Suprapubic skin (tissue), 4 donors: Measurements from ENCODE around the gene SYK. TPM values are rescaled to one million over a fixed set of nuclear protein-coding genes. Genes with fewer than 3 reads are reported as not detected.

Source experiments
- DNase-seq, 2 donors: peaks; one replicate each; pipeline ENCODE4 v3.0.0-alpha.2; 2019; ENCODE audit warnings: low spot score in 2 of 2
- H3K27ac ChIP-seq: fragments of 200-600 bp; sonication (generic); one replicate; pipeline ENCODE4 v1.5.1; 2019
- H3K27me3 ChIP-seq: fragments of 200-600 bp; sonication (generic); one replicate; pipeline ENCODE4 v1.5.1; 2019
- H3K36me3 ChIP-seq: fragments of 200-600 bp; sonication (generic); one replicate; pipeline ENCODE4 v1.5.1; 2019
- H3K4me1 ChIP-seq: fragments of 200-600 bp; sonication (generic); one replicate; pipeline ENCODE4 v1.5.1; 2019
- H3K4me3 ChIP-seq: fragments of 200-600 bp; sonication (generic); one replicate; pipeline ENCODE4 v1.5.1; 2019; ENCODE audit warnings: mild to moderate bottlenecking
- H3K9me3 ChIP-seq: fragments of 200-600 bp; sonication (generic); one replicate; pipeline ENCODE4 v1.5.1; 2019
- CTCF ChIP-seq, 2 donors: fragments of 200-600 bp in 1 of 2; fragments of 450-650 bp in 1 of 2; sonication (generic) in 1 of 2; IDR thresholded peaks; one replicate each; pipeline ENCODE4 v1.5.1; 2016 to 2019; ENCODE audit warnings: antibody characterized with exemption in 2 of 2, mild to moderate bottlenecking in 1 of 2, moderate library complexity in 1 of 2
- EP300 ChIP-seq: sonication (generic); formaldehyde crosslinking; IDR thresholded peaks from one replicate; pipeline ENCODE4 v1.6.1; 2017; ENCODE audit warnings: antibody characterized with exemption
- POLR2A ChIP-seq, 2 donors: fragments of 450-650 bp; IDR thresholded peaks; one replicate each; pipeline ENCODE4 v1.6.1; 2017; ENCODE audit warnings: antibody characterized with exemption in 2 of 2, mild to moderate bottlenecking in 2 of 2, moderate library complexity in 2 of 2
- POLR2AphosphoS5 ChIP-seq, 3 donors: sonication (generic); formaldehyde crosslinking; IDR thresholded peaks; one replicate each; pipeline ENCODE4 v1.6.1; 2017; ENCODE audit warnings: antibody characterized with exemption in 3 of 3
- WGBS: methylation state at CpG from one replicate; pipeline ENCODE4 v1.1.5; 2018; 5-methylcytosine and 5-hydroxymethylcytosine counted together
- total RNA-seq, 4 donors: library from RNA; depleted of rRNA; stranded (reverse); fragments of >200 nt; gene quantifications; one replicate each; pipeline ENCODE4 v1.1.0, GENCODE V29; 2016

SYK gene
- total RNA-seq, 4 donors from 2014 or later, result 22.0 to 31.6 (median 25.0) TPM

DNA sequence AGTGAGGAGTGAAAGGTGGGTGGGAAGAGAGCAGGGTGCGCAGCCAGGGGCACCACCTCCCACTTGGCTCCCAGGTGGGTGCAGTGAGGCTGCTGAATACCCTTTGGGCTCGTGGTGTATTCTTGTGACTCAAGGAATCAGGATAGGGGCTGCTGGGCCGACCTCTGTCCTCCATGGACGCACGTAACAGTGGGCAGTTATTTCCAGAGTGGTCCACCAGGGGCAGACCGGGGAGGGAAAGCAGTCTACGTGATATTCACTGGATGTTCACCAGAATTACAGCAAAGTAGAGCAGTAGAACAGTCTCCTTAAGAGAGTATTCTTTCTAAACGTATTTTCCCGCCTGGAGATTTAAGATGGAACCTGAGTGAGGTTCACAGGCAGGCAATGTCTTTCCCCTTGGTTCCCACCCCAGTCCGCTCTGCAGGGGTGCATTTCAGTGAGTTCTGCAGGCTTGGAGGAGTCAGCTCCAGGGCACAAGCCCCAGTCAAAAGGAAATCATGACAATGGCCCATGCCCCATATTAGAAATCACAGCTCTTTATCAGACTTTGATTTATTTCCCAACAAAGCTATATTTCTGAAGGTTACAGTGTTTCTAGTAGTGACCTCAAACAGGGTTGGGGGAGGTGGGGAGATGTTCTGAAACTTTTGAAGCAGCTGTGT, 88.7 kb downstream of the SYK start:
- DNase-seq, result no peak
- TF ChIP-seq CTCF (IDR thresholded peaks at IDR 0.05) (no peak), POLR2A (IDR thresholded peaks at IDR 0.05) (no peak), EP300 (no peak), POLR2AphosphoS5 (IDR thresholded peaks at IDR 0.05) (no peak)
- 75% methylated on average over 10 of the region's 10 CpGs for WGBS
- H3K27me3 ChIP-seq, result no peaks in the 10 kb centered on the region
- H3K4me1 ChIP-seq, result peaks cover 3% of the 10 kb centered on the region
- no peak overlapping the region for H3K27ac ChIP-seq
- H3K9me3 ChIP-seq, result no peaks in the 10 kb centered on the region
- H3K4me3 ChIP-seq, result no peak overlapping the region
- peaks cover 15% of the 10 kb centered on the region for H3K36me3 ChIP-seq

GRCh38 chr9:90891308-90892040, 89.9 kb downstream of the SYK start:
- H3K27ac ChIP-seq, result no peak overlapping the region
- no peak for TF ChIP-seq POLR2A (IDR thresholded peaks at IDR 0.05)
- TF ChIP-seq POLR2AphosphoS5 (IDR thresholded peaks at IDR 0.05), result no peak
- TF ChIP-seq CTCF (IDR thresholded peaks at IDR 0.05), result no peak
- no peak for TF ChIP-seq EP300
- H3K4me3 ChIP-seq, result no peak overlapping the region
- peaks cover 9% of the 10 kb centered on the region for H3K4me1 ChIP-seq
- H3K36me3 ChIP-seq, result peaks cover 15% of the 10 kb centered on the region
- H3K27me3 ChIP-seq, result no peaks in the 10 kb centered on the region
- 89% methylated on average over 8 of the region's 8 CpGs for WGBS
- DNase-seq, result no peak
- H3K9me3 ChIP-seq, result no peaks in the 10 kb centered on the region

GRCh38 chr9:90892918-90893317, 91.3 kb downstream of the SYK start:
- DNase-seq, result no peak
- peaks cover 15% of the 10 kb centered on the region for H3K36me3 ChIP-seq
- peaks cover 9% of the 10 kb centered on the region for H3K4me1 ChIP-seq
- H3K9me3 ChIP-seq, result no peaks in the 10 kb centered on the region
- TF ChIP-seq POLR2A (IDR thresholded peaks at IDR 0.05) (no peak), EP300 (no peak), POLR2AphosphoS5 (IDR thresholded peaks at IDR 0.05) (no peak), CTCF (IDR thresholded peaks at IDR 0.05) (no peak)
- H3K27ac ChIP-seq, result no peak overlapping the region
- WGBS, result 83% methylated on average over 6 of the region's 6 CpGs
- H3K4me3 ChIP-seq, result no peak overlapping the region
- H3K27me3 ChIP-seq, result no peaks in the 10 kb centered on the region

DNA sequence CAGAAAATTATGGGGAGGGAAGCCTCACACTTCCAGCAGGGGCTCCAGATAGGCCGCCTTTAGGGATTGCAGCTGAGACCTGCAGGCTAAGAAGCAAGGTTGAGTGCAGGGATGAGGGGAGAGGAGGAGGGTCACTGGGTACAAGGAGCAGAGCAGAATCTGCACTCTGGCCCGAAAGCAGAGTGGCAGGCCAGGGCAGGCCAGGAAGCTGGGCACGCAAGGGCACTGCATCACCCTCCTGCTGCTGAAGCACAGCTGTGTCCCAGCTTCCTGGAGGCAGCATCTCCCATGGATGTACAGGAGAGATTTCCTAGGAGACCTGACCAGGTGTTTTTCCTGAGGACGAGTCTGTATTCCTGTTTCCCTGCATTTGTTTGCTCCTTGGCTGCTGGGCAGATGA, 92.1 kb downstream of the SYK start:
- TF ChIP-seq POLR2A (IDR thresholded peaks at IDR 0.05) (no peak), POLR2AphosphoS5 (IDR thresholded peaks at IDR 0.05) (no peak), EP300 (no peak), CTCF (IDR thresholded peaks at IDR 0.05) (no peak)
- Histone ChIP-seq H3K9me3 (no peaks in the 10 kb centered on the region), H3K4me1 (peaks cover 9% of the 10 kb centered on the region), H3K27me3 (no peaks in the 10 kb centered on the region), H3K4me3 (no peak overlapping the region), H3K27ac (no peak overlapping the region), H3K36me3 (peaks cover 13% of the 10 kb centered on the region)
- 71% methylated on average over 4 of the region's 4 CpGs for WGBS
- DNase-seq, result no peak

GRCh38 chr9:90894986-90895687, 93.5 kb downstream of the SYK start:
- Histone ChIP-seq H3K27me3 (no peaks in the 10 kb centered on the region), H3K4me3 (no peak overlapping the region), H3K27ac (no peak overlapping the region), H3K9me3 (no peaks in the 10 kb centered on the region), H3K4me1 (peaks cover 9% of the 10 kb centered on the region), H3K36me3 (peaks cover 3% of the 10 kb centered on the region)
- TF ChIP-seq POLR2AphosphoS5 (IDR thresholded peaks at IDR 0.05), result no peak
- peak in 1 of 2 donors; percentile 61 for TF ChIP-seq CTCF (IDR thresholded peaks at IDR 0.05)
- no peak for TF ChIP-seq EP300
- no peak for TF ChIP-seq POLR2A (IDR thresholded peaks at IDR 0.05)
- WGBS, result 50% methylated on average over 8 of the region's 16 CpGs
- DNase-seq, result no peak
